Psoas muscle (tissue), 8 donors: ENCODE measurements around the gene EDA. TPM values are rescaled to one million over a fixed set of nuclear protein-coding genes. Genes with fewer than 3 reads are reported as not detected.

Experiments used
- ATAC-seq, 4 donors: fragments of 200-7000 bp; cut with Tn5 transposase; one replicate each; pipeline ENCODE4 v1.9.1; 2020; ENCODE audit warnings: moderate library complexity in 3 of 4, mild to moderate bottlenecking in 2 of 4
- DNase-seq, 2 donors: peaks; one replicate each; pipeline ENCODE4 v3.0.0-alpha.2; 2020
- H3K27ac ChIP-seq: fragments of 200-600 bp; one replicate; pipeline ENCODE4 v1.8.0; 2022
- H3K27me3 ChIP-seq, 3 donors: fragments of 200-600 bp in 1 of 3; one replicate each; pipeline versions ENCODE4 v1.6.1 to v1.8.0; 2013 to 2022; ENCODE audit warnings: low read length in 2 of 3, mild to moderate bottlenecking in 2 of 3, moderate library complexity in 1 of 3; ENCODE audit not compliant: insufficient read depth in 3 of 3
- H3K36me3 ChIP-seq, 2 donors: fragments of 200-600 bp in 1 of 2; one replicate each; pipeline versions ENCODE4 v1.6.1 to v1.8.0; 2013 to 2022; ENCODE audit warnings: low read depth in 1 of 2, mild to moderate bottlenecking in 1 of 2, moderate library complexity in 1 of 2; ENCODE audit not compliant: insufficient read depth in 1 of 2
- H3K4me1 ChIP-seq: fragments of 200-600 bp; one replicate; pipeline ENCODE4 v1.8.0; 2022
- H3K4me3 ChIP-seq: fragments of 200-600 bp; one replicate; pipeline ENCODE4 v1.8.0; 2022; ENCODE audit warnings: mild to moderate bottlenecking
- H3K9me3 ChIP-seq: fragments of 200-600 bp; one replicate; pipeline ENCODE4 v1.8.0; 2022
- WGBS, 3 donors: extraction: QIAGEN DNeasy Blood & Tissue Kit; methylation state at CpG; one replicate each; pipeline versions ENCODE4 v1.1.6 to v1.1.7; 2013; 5-methylcytosine and 5-hydroxymethylcytosine counted together
- intact Hi-C, 2 donors: fragments of 100-400 bp; cut with DNase I; formaldehyde crosslinking; loops; one replicate each; pipeline versions ENCODE4 v1.11.0 to v1.14.2; 2022
- polyA plus RNA-seq, 3 donors: library from polyadenylated mRNA; stranded (reverse); fragments of 200-250 nt; gene quantifications; one replicate each; pipeline ENCODE4 v1.2.3, GENCODE V29; 2013
- total RNA-seq, 4 donors: library from RNA; stranded (reverse); fragmentation: NEBNext Ultra II Directional in 2 of 4; extraction: Animal tissue kit (Norgen Biotek cat#: 25700) in 2 of 4; gene quantifications; one replicate each; pipeline versions ENCODE4 v1.2.1 to v1.2.4, GENCODE V29; 2021 to 2023
- TF ChIP-seq, protein P1 (sequence below): fragments of 200-600 bp; IDR thresholded peaks from one replicate; pipeline ENCODE4 v1.8.0; 2022; ENCODE audit warnings: antibody characterized with exemption
- donor health status: healthy with polysubstance abuse.
- donor health status: DM: no; HTN: no; CAD: no; lungs with moderate emphysema.
- donor health status: Bipolar disorder and iron deficiency.
- donor health status: healthy.
- donor health status: DM: yes; HTN: yes; CAD: no.
- donor health status: DM: no; HTN: no; CAD: no.
- donor health status: DM: no; HTN: no; CAD: no.
- donor health status: DM: yes; HTN: yes; CAD: no.

The EDA gene
- total and polyA plus RNA-seq, 7 donors, result 0.49 to 2.5 (median 0.98) TPM

DNA sequence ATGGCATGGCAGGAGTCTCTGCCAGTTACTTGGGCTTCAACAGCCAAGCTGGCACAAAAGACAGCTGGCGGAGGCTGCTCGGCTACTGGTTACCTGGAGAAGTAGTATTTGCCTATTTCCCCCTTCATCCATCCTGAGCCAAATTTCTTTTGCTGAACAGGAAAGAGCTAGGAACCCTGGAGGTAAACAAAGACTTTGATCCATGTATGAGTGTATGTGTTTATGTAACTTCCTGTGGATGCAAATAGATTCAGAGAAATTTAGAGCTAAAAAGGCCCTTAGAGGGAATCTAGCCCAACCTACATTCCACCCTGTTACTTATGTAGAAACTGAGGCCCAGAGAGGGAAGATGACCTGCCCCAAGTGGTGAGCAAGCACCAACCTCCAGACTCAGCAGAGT, 422.6 kb downstream of the EDA start:
- Histone ChIP-seq H3K36me3 (no peaks in the 10 kb centered on the region), H3K4me1 (no peaks in the 10 kb centered on the region), H3K27me3 (no peaks in the 10 kb centered on the region), H3K27ac (no peak overlapping the region), H3K4me3 (no peak overlapping the region), H3K9me3 (no peaks in the 10 kb centered on the region)
- ATAC-seq (no peak), DNase-seq (no peak)
- WGBS, 3 donors, result 52 to 86% (median 68%) methylated on average over 2 of the region's 2 CpGs
- TF ChIP-seq, protein P1, sequence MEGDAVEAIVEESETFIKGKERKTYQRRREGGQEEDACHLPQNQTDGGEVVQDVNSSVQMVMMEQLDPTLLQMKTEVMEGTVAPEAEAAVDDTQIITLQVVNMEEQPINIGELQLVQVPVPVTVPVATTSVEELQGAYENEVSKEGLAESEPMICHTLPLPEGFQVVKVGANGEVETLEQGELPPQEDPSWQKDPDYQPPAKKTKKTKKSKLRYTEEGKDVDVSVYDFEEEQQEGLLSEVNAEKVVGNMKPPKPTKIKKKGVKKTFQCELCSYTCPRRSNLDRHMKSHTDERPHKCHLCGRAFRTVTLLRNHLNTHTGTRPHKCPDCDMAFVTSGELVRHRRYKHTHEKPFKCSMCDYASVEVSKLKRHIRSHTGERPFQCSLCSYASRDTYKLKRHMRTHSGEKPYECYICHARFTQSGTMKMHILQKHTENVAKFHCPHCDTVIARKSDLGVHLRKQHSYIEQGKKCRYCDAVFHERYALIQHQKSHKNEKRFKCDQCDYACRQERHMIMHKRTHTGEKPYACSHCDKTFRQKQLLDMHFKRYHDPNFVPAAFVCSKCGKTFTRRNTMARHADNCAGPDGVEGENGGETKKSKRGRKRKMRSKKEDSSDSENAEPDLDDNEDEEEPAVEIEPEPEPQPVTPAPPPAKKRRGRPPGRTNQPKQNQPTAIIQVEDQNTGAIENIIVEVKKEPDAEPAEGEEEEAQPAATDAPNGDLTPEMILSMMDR, result no peak
- intact Hi-C loops, result no loop called here

DNA sequence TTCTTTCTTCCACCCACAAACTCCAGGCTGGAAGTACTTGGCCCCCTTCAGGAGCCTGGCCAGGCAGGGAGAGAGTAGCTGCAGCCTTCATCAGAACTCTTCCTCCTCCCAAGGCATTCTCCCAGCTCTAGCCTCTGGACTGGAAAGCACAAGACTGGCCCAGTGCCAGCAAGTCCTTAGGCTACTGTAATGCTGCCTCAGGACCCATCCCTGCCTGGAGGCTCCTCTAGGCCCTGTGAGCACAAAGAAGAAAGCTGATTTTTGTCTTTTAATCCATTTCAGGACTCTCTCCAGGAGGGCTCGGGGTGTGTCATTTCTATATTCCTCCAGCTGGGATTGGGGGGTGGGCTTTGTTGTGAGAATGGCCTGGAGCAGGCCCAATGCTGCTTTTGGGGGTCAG, 423.0 kb downstream of the EDA start:
- intact Hi-C loops, result no loop called here
- Histone ChIP-seq H3K9me3 (no peaks in the 10 kb centered on the region), H3K36me3 (no peaks in the 10 kb centered on the region), H3K4me1 (no peaks in the 10 kb centered on the region), H3K27me3 (no peaks in the 10 kb centered on the region), H3K27ac (no peak overlapping the region), H3K4me3 (no peak overlapping the region)
- ATAC-seq, result no peak
- DNase-seq, result no peak
- TF ChIP-seq, protein P1, result no peak
- 77 to 100% (median 86%) methylated on average over 1 of the region's 1 CpG for WGBS, 3 donors

DNA sequence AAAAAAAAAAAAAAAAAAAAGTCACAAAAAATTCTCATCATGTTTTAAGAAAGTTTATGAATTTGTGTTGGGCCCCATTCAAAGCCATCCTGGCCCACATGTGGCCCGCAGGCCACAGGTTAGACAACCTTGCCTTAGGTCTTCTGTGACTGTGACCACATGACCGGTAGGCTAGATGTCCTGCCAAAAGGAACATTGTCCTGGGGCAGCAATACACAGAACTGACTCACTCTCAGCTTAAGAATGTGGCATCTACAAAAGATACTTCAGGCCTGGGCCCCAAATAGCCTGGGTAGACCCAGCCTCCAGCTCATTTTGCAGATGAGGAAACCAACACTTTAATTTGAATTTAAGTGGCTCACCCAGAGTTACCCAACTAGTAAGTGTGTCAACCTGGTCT, 423.8 kb downstream of the EDA start:
- Histone ChIP-seq H3K9me3 (no peaks in the 10 kb centered on the region), H3K27ac (no peak overlapping the region), H3K27me3 (no peaks in the 10 kb centered on the region), H3K4me3 (no peak overlapping the region), H3K4me1 (no peaks in the 10 kb centered on the region), H3K36me3 (no peaks in the 10 kb centered on the region)
- TF ChIP-seq, protein P1, result no peak
- ATAC-seq, result no peak
- DNase-seq, result no peak
- WGBS, 3 donors, result 90 to 98% (median 96%) methylated on average over 2 of the region's 2 CpGs
- intact Hi-C loops, result no loop called here

DNA sequence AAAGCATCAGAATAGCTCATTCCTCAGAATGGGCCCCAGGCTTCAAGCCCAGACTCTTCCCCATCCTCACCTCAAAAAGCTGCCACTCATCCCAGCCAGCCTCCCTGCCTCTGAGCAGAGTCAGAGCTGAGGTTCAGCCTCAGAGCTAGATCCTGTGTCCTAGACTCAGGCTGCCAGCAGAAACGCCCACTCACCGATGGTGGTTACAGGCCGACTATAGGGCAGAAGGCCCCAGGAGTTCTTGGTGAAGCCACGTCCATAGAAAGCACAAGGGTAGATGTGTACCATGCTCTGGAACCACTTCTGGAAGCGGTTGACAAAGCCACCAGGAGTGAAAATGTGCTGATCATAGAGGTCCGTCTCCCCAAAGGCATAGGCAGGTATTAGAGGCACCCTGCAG, 426.1 kb downstream of the EDA start:
- no peaks in the 10 kb centered on the region for H3K4me1 ChIP-seq
- TF ChIP-seq, protein P1, result no peak
- no peak for DNase-seq
- no peak for ATAC-seq
- H3K36me3 ChIP-seq, result no peaks in the 10 kb centered on the region
- no peaks in the 10 kb centered on the region for H3K27me3 ChIP-seq
- H3K27ac ChIP-seq, result no peak overlapping the region
- 69 to 95% (median 89%) methylated on average over 6 of the region's 6 CpGs for WGBS, 3 donors
- intact Hi-C loops, result no loop called here
- H3K9me3 ChIP-seq, result no peaks in the 10 kb centered on the region
- no peak overlapping the region for H3K4me3 ChIP-seq
